Medulla oblongata (tissue), 1 donor: ENCODE results near the gene AKNA.

Experiments used
- DNase-seq: peaks from one replicate; pipeline ENCODE4 v3.0.0-alpha.2; 2015; ENCODE audit errors: extremely low spot score

The AKNA gene

GRCh38 chr9:114376586-114377445 is 11.0 kb downstream of the AKNA start:
- DNase-seq: no peak

GRCh38 chr9:114375386-114376175 is 12.2 kb downstream of the AKNA start:
- no peak for DNase-seq

GRCh38 chr9:114374936-114375335 is 12.8 kb downstream of the AKNA start:
- no peak for DNase-seq

- no peak for DNase-seq
Observed at GRCh38 chr9:114373960-114374730, 13.6 kb downstream of the AKNA start.

- DNase-seq: peak; percentile 82
Observed at GRCh38 chr9:114372921-114373448, 14.8 kb downstream of the AKNA start.

- no peak for DNase-seq
Observed at GRCh38 chr9:114371973-114372917, 15.5 kb downstream of the AKNA start.

- DNase-seq: no peak
Observed at GRCh38 chr9:114371343-114371944, 16.3 kb downstream of the AKNA start.

GRCh38 chr9:114370968-114371320 is 16.8 kb downstream of the AKNA start:
- DNase-seq: peak; percentile 71

- DNase-seq: peak; percentile 36
Observed at GRCh38 chr9:114370251-114370967, 17.4 kb downstream of the AKNA start.

GRCh38 chr9:114369216-114370130 is 18.3 kb downstream of the AKNA start:
- no peak for DNase-seq

- DNase-seq: no peak
Observed at GRCh38 chr9:114367772-114368569, 19.8 kb downstream of the AKNA start.

GRCh38 chr9:114367366-114367765 is 20.4 kb downstream of the AKNA start:
- DNase-seq: no peak

- peak; percentile 26 for DNase-seq
Observed at GRCh38 chr9:114366334-114367128, 21.3 kb downstream of the AKNA start.

- no peak for DNase-seq
Observed at GRCh38 chr9:114365194-114365593, 22.6 kb downstream of the AKNA start.

- DNase-seq: peak; percentile 28
Observed at GRCh38 chr9:114364134-114365041, 23.4 kb downstream of the AKNA start.

- DNase-seq: no peak
Observed at GRCh38 chr9:114363424-114363823, 24.4 kb downstream of the AKNA start.
